ENCODE data around the gene SLC19A2. TPM values are rescaled to one million over a fixed set of nuclear protein-coding genes. Genes with fewer than 3 reads are reported as not detected.

SLC19A2 gene
- total and polyA plus RNA-seq, 8 donors, result 5.8 to 84.3 (median 16.7) TPM

DNA sequence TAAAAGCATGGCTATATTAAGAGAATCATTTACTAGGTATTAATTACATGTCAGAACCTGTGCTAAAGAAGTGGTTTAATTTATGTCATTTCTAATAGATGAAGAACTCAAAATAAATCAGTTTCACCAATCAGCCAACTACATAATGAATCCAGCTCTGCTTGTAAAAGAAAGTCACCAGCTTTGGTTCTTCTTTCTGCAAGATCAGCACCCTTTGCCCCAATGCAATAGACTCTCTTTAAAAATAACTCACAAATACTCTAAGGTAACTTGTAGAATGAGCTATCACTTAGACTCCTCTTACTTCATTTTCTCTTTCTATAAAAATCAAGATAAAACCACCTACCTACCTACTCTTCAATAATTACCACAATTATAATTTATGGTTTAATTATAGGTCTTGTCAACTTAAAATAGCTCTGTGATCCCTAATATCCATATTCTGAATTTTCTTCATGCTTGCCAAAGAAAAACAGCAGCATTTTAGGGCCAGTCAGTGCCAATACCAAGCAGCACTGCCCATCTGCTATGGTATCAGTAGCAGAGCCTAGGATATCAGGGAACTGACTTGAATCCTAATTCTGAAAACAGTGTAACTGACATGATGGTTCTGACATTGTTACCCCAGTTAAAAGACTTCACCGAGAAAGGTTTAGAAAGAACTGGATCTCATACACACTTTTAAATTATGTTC is 11.3 kb downstream of the SLC19A2 start:
- intact Hi-C loops (cut with DNase I; ENCODE audit: low total_unique reads), result no loop called here
- DNase-seq, result no peak
- H3K4me3 ChIP-seq, result no peak overlapping the region
- no peaks in the 10 kb centered on the region for H3K9me3 ChIP-seq
- no peak overlapping the region for H3K27ac ChIP-seq
- H3K4me1 ChIP-seq, result peaks cover 0 to 26% (median 9%) of the 10 kb centered on the region in 4 donors
- TF ChIP-seq POLR2A (IDR thresholded peaks at IDR 0.05) (no peak), EP300 (IDR thresholded peaks at IDR 0.05) (no peak), POLR2AphosphoS5 (IDR thresholded peaks at IDR 0.05) (no peak)
- TF ChIP-seq, protein P1, sequence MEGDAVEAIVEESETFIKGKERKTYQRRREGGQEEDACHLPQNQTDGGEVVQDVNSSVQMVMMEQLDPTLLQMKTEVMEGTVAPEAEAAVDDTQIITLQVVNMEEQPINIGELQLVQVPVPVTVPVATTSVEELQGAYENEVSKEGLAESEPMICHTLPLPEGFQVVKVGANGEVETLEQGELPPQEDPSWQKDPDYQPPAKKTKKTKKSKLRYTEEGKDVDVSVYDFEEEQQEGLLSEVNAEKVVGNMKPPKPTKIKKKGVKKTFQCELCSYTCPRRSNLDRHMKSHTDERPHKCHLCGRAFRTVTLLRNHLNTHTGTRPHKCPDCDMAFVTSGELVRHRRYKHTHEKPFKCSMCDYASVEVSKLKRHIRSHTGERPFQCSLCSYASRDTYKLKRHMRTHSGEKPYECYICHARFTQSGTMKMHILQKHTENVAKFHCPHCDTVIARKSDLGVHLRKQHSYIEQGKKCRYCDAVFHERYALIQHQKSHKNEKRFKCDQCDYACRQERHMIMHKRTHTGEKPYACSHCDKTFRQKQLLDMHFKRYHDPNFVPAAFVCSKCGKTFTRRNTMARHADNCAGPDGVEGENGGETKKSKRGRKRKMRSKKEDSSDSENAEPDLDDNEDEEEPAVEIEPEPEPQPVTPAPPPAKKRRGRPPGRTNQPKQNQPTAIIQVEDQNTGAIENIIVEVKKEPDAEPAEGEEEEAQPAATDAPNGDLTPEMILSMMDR (IDR thresholded peaks at IDR 0.05), result no peak
- WGBS, 5 donors, result 84 to 90% (median 88%) methylated on average over 1 of the region's 1 CpG
- peaks cover 0 to 25% (median 22%) of the 10 kb centered on the region in 4 donors for H3K36me3 ChIP-seq
- no peaks in the 10 kb centered on the region for H3K27me3 ChIP-seq

DNA sequence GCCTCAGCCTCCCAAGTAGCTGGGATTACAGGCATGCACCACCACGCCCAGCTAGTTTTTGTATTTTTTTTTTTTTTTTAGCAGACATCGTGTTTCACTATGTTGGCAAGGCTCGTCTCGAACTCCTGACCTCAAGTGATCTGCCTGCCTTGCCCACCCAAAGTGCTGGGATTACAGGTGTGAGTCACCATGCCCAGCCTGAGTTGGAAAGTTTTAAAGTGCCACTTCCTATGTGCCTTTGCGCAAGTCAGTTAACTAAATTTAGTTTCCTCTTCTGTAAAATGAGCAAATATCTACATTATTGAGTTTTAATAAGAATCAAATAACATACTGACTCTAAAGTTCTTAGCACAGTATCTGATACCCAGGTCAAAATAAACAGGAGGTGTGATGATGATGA is 12.4 kb downstream of the SLC19A2 start:
- no peak for TF ChIP-seq POLR2A (IDR thresholded peaks at IDR 0.05)
- no peak for TF ChIP-seq EP300 (IDR thresholded peaks at IDR 0.05)
- TF ChIP-seq POLR2AphosphoS5 (IDR thresholded peaks at IDR 0.05), result no peak
- TF ChIP-seq, protein P1 (IDR thresholded peaks at IDR 0.05), result no peak
- H3K27me3 ChIP-seq, result no peaks in the 10 kb centered on the region
- intact Hi-C loops (cut with DNase I; ENCODE audit: low total_unique reads), result no loop called here
- no peaks in the 10 kb centered on the region for H3K9me3 ChIP-seq
- 78 to 92% (median 81%) methylated on average over 5 of the region's 5 CpGs for WGBS, 5 donors
- H3K36me3 ChIP-seq, result peaks cover 0 to 33% (median 26%) of the 10 kb centered on the region in 4 donors
- no peak overlapping the region for H3K4me3 ChIP-seq
- H3K4me1 ChIP-seq, result peaks cover 0 to 15% (median 6%) of the 10 kb centered on the region in 4 donors
- DNase-seq, result no peak
- no peak overlapping the region for H3K27ac ChIP-seq

DNA sequence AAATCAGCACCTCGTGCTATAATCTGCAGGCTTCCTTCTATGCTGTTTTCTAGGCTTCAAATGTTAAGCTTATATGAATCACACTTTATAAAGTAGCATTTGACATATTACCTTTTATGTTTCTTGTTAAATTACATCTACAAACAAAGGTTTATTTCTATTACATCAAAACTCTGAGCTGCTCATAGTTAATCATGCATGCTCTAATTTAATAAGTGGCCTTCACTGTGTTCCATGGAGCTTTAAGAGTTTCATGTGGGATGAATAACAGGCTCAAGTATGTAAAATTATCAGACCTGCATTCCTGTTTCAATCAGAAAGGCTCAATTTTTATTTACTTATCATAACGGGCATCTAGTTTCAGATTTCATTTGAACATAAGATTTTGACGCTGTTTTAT is 13.0 kb downstream of the SLC19A2 start:
- Histone ChIP-seq H3K36me3 (peaks cover 5 to 37% (median 32%) of the 10 kb centered on the region in 4 donors), H3K4me1 (peaks cover 0 to 12% (median 5%) of the 10 kb centered on the region in 4 donors), H3K27ac (no peak overlapping the region), H3K27me3 (no peaks in the 10 kb centered on the region), H3K4me3 (no peak overlapping the region), H3K9me3 (no peaks in the 10 kb centered on the region)
- TF ChIP-seq POLR2A (IDR thresholded peaks at IDR 0.05), result no peak
- TF ChIP-seq, protein P1 (IDR thresholded peaks at IDR 0.05), result no peak
- no peak for TF ChIP-seq EP300 (IDR thresholded peaks at IDR 0.05)
- TF ChIP-seq POLR2AphosphoS5 (IDR thresholded peaks at IDR 0.05), result no peak
- DNase-seq, result no peak
- 50 to 74% (median 64%) methylated on average over 3 of the region's 3 CpGs for WGBS, 5 donors
- intact Hi-C loops (cut with DNase I; ENCODE audit: low total_unique reads), result no loop called here

DNA sequence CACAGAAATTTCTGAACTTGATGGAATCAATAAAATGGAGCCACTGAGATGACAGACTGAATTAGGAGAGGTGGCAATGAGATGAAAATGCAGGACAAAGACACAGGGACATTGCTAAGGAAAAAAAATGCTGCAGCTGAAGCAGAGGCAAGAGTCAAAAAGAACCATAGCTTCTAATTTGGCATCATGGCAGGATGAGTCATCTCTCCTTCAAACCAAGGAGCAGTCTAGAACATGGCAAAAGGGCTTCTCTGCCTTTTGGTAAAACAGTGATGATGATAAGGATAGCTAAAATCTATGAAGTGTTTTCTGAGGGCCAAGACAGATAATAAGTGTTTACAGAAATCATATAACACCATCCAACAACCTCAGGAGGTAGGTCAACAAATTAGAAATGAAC is 16.8 kb downstream of the SLC19A2 start:
- H3K4me1 ChIP-seq, result peaks cover 0 to 5% (median 0%) of the 10 kb centered on the region in 4 donors
- H3K27me3 ChIP-seq, result no peaks in the 10 kb centered on the region
- no peak overlapping the region for H3K27ac ChIP-seq
- intact Hi-C loops (cut with DNase I; ENCODE audit: low total_unique reads), result loop anchor here (5.0 kb wide), 1 partner anchor 78 kb away; no protein-coding TSS in a partner anchor
- no peak overlapping the region for H3K4me3 ChIP-seq
- H3K36me3 ChIP-seq, result peaks cover 5 to 42% (median 38%) of the 10 kb centered on the region in 4 donors
- TF ChIP-seq POLR2AphosphoS5 (IDR thresholded peaks at IDR 0.05), result no peak
- TF ChIP-seq, protein P1 (IDR thresholded peaks at IDR 0.05), result no peak
- no peak for TF ChIP-seq POLR2A (IDR thresholded peaks at IDR 0.05)
- TF ChIP-seq EP300 (IDR thresholded peaks at IDR 0.05), result no peak
- H3K9me3 ChIP-seq, result no peaks in the 10 kb centered on the region
- DNase-seq, result no peak

Data from stomach (tissue), 9 donors.